ENCODE data around the gene MMP24OS. TPM values are rescaled to one million over a fixed set of nuclear protein-coding genes. Genes with fewer than 3 reads are reported as not detected.

Gene MMP24OS
- total RNA-seq, 1 donor from 2014 or later: 5.0 TPM

GRCh38 chr20:35280523-35280922 lies 2.6 kb upstream of the MMP24OS start:
- TF ChIP-seq CTCF (IDR thresholded peaks at IDR 0.05; ENCODE audit: insufficient read depth, low read length, severe bottlenecking): no peak
- DNase-seq (ENCODE audit: low read depth) (no peak), FAIRE-seq (no peak)
- Histone ChIP-seq H3K27me3 (ENCODE audit: control insufficient read depth, insufficient read depth, low read length) (no peaks in the 10 kb centered on the region), H3K4me3 (ENCODE audit: low read depth, low read length) (no peak overlapping the region), H3K36me3 (ENCODE audit: control insufficient read depth, insufficient read depth, low read length) (peaks cover 31% of the 10 kb centered on the region)

DNA sequence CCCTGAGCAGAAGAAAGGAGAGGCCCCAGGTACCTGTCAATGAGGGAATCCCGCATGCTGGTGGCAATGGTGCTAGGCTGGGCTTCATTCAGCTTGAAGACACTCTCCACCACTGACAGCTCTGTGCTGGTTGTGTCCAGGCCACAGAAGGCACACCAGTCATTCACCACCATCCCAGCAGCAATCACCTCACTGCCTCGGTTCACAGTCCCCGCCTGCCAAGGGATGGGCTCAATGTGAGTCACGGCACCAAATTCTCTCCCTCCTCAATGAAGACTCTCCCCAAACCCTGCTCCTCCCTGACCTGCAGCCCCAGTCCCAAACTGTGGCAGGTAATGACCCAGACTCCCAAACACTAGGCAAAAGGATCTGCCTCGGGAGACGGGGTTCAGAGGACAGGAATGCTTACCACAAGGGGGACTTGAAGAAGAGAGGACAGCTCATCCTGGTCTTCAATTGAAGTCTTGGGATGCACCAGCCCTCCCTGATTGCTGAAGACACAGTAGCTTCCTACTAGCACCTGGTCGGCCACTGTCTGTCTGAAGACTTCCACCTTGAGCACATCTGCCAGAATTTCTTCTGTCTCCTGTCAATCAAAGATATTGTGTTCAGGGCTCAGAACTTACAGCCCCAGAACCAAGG lies 1.7 kb upstream of the MMP24OS start:
- peaks cover 31% of the 10 kb centered on the region for H3K36me3 ChIP-seq (ENCODE audit: control insufficient read depth, insufficient read depth, low read length)
- no peak for DNase-seq (ENCODE audit: low read depth)
- H3K4me3 ChIP-seq (ENCODE audit: low read depth, low read length): no peak overlapping the region
- no peak for TF ChIP-seq CTCF (IDR thresholded peaks at IDR 0.05; ENCODE audit: insufficient read depth, low read length, severe bottlenecking)
- no peak for FAIRE-seq
- no peaks in the 10 kb centered on the region for H3K27me3 ChIP-seq (ENCODE audit: control insufficient read depth, insufficient read depth, low read length)

GRCh38 chr20:35279040-35279439 lies 1.1 kb upstream of the MMP24OS start:
- peak; percentile 35 for DNase-seq (ENCODE audit: low read depth)
- Histone ChIP-seq H3K36me3 (ENCODE audit: control insufficient read depth, insufficient read depth, low read length) (peaks cover 31% of the 10 kb centered on the region), H3K4me3 (ENCODE audit: low read depth, low read length) (no peak overlapping the region), H3K27me3 (ENCODE audit: control insufficient read depth, insufficient read depth, low read length) (no peaks in the 10 kb centered on the region)
- TF ChIP-seq CTCF (IDR thresholded peaks at IDR 0.05; ENCODE audit: insufficient read depth, low read length, severe bottlenecking): no peak
- FAIRE-seq: no peak

DNA sequence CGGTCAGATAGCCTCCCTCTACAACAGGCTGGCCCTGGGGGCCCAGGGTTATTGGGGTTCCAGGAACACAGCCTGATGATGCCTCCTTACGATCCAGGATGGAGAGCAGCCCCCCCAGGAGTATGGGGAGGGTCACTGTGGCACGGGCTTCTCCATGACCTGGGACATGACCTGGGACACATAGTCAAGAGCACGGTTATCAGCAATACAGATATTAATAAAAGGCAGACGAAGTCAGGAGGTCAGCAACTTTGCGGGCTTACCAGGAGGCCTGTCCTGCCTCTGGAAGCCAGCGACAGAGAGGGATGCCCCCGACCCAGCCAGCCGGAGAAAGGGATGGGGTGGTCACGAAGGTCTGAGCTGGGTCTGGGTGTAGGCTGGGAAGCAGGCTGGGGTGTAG lies 795 bp downstream of the MMP24OS start:
- DNase-seq (ENCODE audit: low read depth) (no peak), FAIRE-seq (no peak)
- Histone ChIP-seq H3K4me3 (ENCODE audit: low read depth, low read length) (peak overlapping the region; percentile 46), H3K36me3 (ENCODE audit: control insufficient read depth, insufficient read depth, low read length) (peaks cover 26% of the 10 kb centered on the region), H3K27me3 (ENCODE audit: control insufficient read depth, insufficient read depth, low read length) (no peaks in the 10 kb centered on the region)
- no peak for TF ChIP-seq CTCF (IDR thresholded peaks at IDR 0.05; ENCODE audit: insufficient read depth, low read length, severe bottlenecking)

- Histone ChIP-seq H3K4me3 (ENCODE audit: low read depth, low read length) (no peak overlapping the region), H3K27me3 (ENCODE audit: control insufficient read depth, insufficient read depth, low read length) (no peaks in the 10 kb centered on the region), H3K36me3 (ENCODE audit: control insufficient read depth, insufficient read depth, low read length) (peaks cover 27% of the 10 kb centered on the region)
- TF ChIP-seq CTCF (IDR thresholded peaks at IDR 0.05; ENCODE audit: insufficient read depth, low read length, severe bottlenecking): no peak
- DNase-seq (ENCODE audit: low read depth) (no peak), FAIRE-seq (no peak)
Measured at GRCh38 chr20:35276408-35276807, 1.5 kb downstream of the MMP24OS start.

DNA sequence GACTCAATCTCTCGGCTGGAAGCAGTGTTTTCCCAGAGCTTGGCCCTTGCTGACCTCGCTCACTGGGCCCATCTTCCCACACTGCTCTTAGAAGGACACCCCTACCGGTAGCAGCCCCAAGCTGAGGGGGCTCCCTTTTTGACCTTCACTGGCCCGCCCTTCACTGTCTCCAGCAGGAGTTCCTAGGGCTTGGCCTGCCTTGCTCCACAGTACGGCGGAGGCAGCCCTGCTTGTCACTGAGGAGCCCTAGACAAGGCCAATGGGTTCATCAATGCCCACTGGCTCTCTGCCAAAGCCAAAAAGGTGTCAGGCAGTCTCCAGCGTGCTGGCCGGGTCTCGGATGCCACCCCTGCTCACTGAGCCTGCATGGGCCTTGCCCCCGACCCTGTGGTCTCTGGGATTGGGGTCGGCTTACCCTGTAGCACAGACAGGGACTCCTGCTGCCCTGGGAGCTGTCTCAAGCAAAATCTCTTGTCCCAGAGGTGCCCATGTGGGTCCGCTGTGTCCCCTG lies 2.1 kb downstream of the MMP24OS start:
- Histone ChIP-seq H3K4me3 (ENCODE audit: low read depth, low read length) (no peak overlapping the region), H3K27me3 (ENCODE audit: control insufficient read depth, insufficient read depth, low read length) (no peaks in the 10 kb centered on the region), H3K36me3 (ENCODE audit: control insufficient read depth, insufficient read depth, low read length) (peaks cover 27% of the 10 kb centered on the region)
- DNase-seq (ENCODE audit: low read depth): no peak
- no peak for TF ChIP-seq CTCF (IDR thresholded peaks at IDR 0.05; ENCODE audit: insufficient read depth, low read length, severe bottlenecking)
- FAIRE-seq: no peak
